ENCODE measurements around the gene TLR9. TPM values are rescaled to one million over a fixed set of nuclear protein-coding genes. Genes with fewer than 3 reads are reported as not detected.

Gene TLR9
- total RNA-seq, 1 experiment from 2014 or later: not detected

GRCh38 chr3:52191663-52192062 is 33.8 kb downstream of the TLR9 start:
- Histone ChIP-seq H3K18ac (ENCODE audit: insufficient read length, low read depth, low read length) (no peak overlapping the region), H3K23ac (ENCODE audit: insufficient read length, low read depth, low read length) (no peak overlapping the region), H2BK12ac (ENCODE audit: insufficient read length, low read depth, low read length) (no peak overlapping the region), H3K79me1 (ENCODE audit: insufficient read depth, low read depth, low read length, poor library complexity, severe bottlenecking) (no peaks in the 10 kb centered on the region), H3K14ac (ENCODE audit: insufficient read depth, low read length) (no peak overlapping the region), H4K91ac (ENCODE audit: insufficient read length, low read depth, low read length) (no peak overlapping the region), H3K4me1 (ENCODE audit: insufficient read depth, low read length) (no peaks in the 10 kb centered on the region), H3K56ac (ENCODE audit: insufficient read length, low read depth, low read length) (no peak overlapping the region), H4K8ac (replicated peaks; ENCODE audit: insufficient read length, low read depth, low read length) (no peak overlapping the region), H3K27me3 (ENCODE audit: insufficient read depth, low read length) (no peaks in the 10 kb centered on the region; the same call in 1 of the 2 replicates), H2AK5ac (ENCODE audit: insufficient read length, low read length) (no peak overlapping the region), H3T11ph (ENCODE audit: low read length) (no peak overlapping the region), H2BK20ac (ENCODE audit: low read depth, low read length, poor library complexity, severe bottlenecking) (no peak overlapping the region), H4K5ac (ENCODE audit: insufficient read length, low read depth, low read length) (no peak overlapping the region), H3K23me2 (ENCODE audit: insufficient read length, low read depth, low read length, poor library complexity, severe bottlenecking) (no peaks in the 10 kb centered on the region), H3K4ac (ENCODE audit: low read depth, low read length) (no peak overlapping the region), H2BK15ac (ENCODE audit: low read depth, low read length) (no peak overlapping the region), H3K4me2 (ENCODE audit: insufficient read depth, insufficient read length, low read length) (no peak overlapping the region), H4K20me1 (ENCODE audit: control insufficient read depth, insufficient read depth, insufficient read length) (no peaks in the 10 kb centered on the region), H3K9me3 (ENCODE audit: control insufficient read depth, low read depth, low read length) (no peaks in the 10 kb centered on the region), H2AFZ (ENCODE audit: low read length) (no peak overlapping the region), H2BK120ac (ENCODE audit: low read depth, low read length, poor library complexity, severe bottlenecking) (no peak overlapping the region), H3K79me2 (ENCODE audit: insufficient read depth, low read length) (no peaks in the 10 kb centered on the region), H2BK5ac (ENCODE audit: insufficient read length, low read length) (no peak overlapping the region), H3K9ac (ENCODE audit: extremely low read depth, insufficient read length, low read length) (no peak overlapping the region), H3K27ac (ENCODE audit: insufficient read length, low read depth, low read length) (no peak overlapping the region)
- Mint-ChIP-seq H3K36me3 (ENCODE audit: insufficient read depth in 1 of 3, low read depth in 3 of 3) (no peaks in the 10 kb centered on the region), H3K4me3 (no peak overlapping the region), H3K27ac (peak overlapping the region in 1 of 3 experiments; percentile 55; a peak in 1 of 7 replicates), H3K4me1 (peaks cover 3 to 9% of the 10 kb centered on the region in 2 experiments; a peak in 3 of 4 replicates), H3K9me3 (no peaks in the 10 kb centered on the region), H3K27me3 (ENCODE audit: low read depth) (peaks cover 12% of the 10 kb centered on the region)
- DNase-seq: no peak
- TF ChIP-seq CTCF (conservative IDR thresholded peaks at IDR 0.05): no peak
- no CpG with 5 or more reads among the region's 4 CpGs for WGBS (ENCODE audit: extremely low coverage, insufficient read length, low lambda C conversion rate)
